CD4-positive, alpha-beta T cell (primary cell): ENCODE measurements around the gene SCAMP5. TPM values are rescaled to one million over a fixed set of nuclear protein-coding genes. Genes with fewer than 3 reads are reported as not detected.

Experiments
- ATAC-seq: fragments of 200-7000 bp; cut with Tn5 transposase; one replicate; pipeline ENCODE4 v1.10.0; 2022; ENCODE audit warnings: mild to moderate bottlenecking; ENCODE audit not compliant: poor library complexity
- CTCF ChIA-PET: fragments of 350-600 bp; sonication (Branson Sonifier 250); formaldehyde crosslinking; loops from one replicate; lab custom pipeline; 2021; ENCODE audit warnings: antibody characterized with exemption, inconsistent platforms; lab: Charles Lee
- POLR2A ChIA-PET: fragments of 350-600 bp; sonication (Branson Sonifier 250); formaldehyde crosslinking; loops from one replicate; lab custom pipeline; 2021; ENCODE audit warnings: antibody characterized with exemption, inconsistent platforms; lab: Charles Lee
- DNase-seq, 14 experiments: peaks; one replicate each; pipeline ENCODE4 v3.0.0-alpha.2; 2013 to 2020; ENCODE audit warnings: mixed read lengths in 2 of 14
- H3K27ac ChIP-seq, 2 donors: one replicate each; pipeline versions ENCODE4 v1.5.1 to v1.7.0; 2013; ENCODE audit warnings: low read length in 2 of 2, low read depth in 1 of 2, mild to moderate bottlenecking in 1 of 2
- H3K27me3 ChIP-seq, 2 experiments: 1 replicate in 1 of 2; 2 replicates in 1 of 2; pipeline versions ENCODE4 v1.6.1 to v1.7.0; 2013; ENCODE audit warnings: low read length in 2 of 2, control low read depth in 1 of 2, mild to moderate bottlenecking in 1 of 2, moderate library complexity in 1 of 2; ENCODE audit not compliant: insufficient read depth in 2 of 2, control insufficient read depth in 1 of 2
- H3K36me3 ChIP-seq: one replicate; pipeline ENCODE4 v1.6.1; 2013; ENCODE audit warnings: low read length, control low read depth; ENCODE audit not compliant: insufficient read depth
- H3K4me1 ChIP-seq: one replicate; pipeline ENCODE4 v1.6.1; 2013; ENCODE audit warnings: low read length, control low read depth; ENCODE audit not compliant: insufficient read depth
- H3K4me3 ChIP-seq: one replicate; pipeline ENCODE4 v1.5.1; 2013; ENCODE audit warnings: mild to moderate bottlenecking, low read length, moderate library complexity
- H3K9me3 ChIP-seq, 2 experiments: 1 replicate in 1 of 2; 2 replicates in 1 of 2; pipeline versions ENCODE4 v1.6.1 to v1.7.0; 2013; ENCODE audit warnings: low read length in 2 of 2, mild to moderate bottlenecking in 2 of 2, control low read depth in 1 of 2, moderate library complexity in 1 of 2; ENCODE audit not compliant: control insufficient read depth in 1 of 2, insufficient read depth in 1 of 2
- H3K27ac Mint-ChIP-seq: one replicate; pipeline ENCODE4 v1.8.0; 2020; ENCODE audit warnings: mixed read lengths
- H3K27me3 Mint-ChIP-seq: one replicate; pipeline ENCODE4 v1.8.0; 2021; ENCODE audit warnings: mixed read lengths
- H3K36me3 Mint-ChIP-seq: one replicate; pipeline ENCODE4 v1.8.0; 2021; ENCODE audit warnings: low read depth, mixed read lengths
- H3K4me1 Mint-ChIP-seq: one replicate; pipeline ENCODE4 v1.8.0; 2021; ENCODE audit warnings: low read depth, mixed read lengths
- H3K4me3 Mint-ChIP-seq: one replicate; pipeline ENCODE4 v1.8.0; 2020; ENCODE audit warnings: mild to moderate bottlenecking, mixed read lengths
- H3K9me3 Mint-ChIP-seq: one replicate; pipeline ENCODE4 v1.8.0; 2020; ENCODE audit warnings: mixed read lengths
- intact Hi-C, 2 experiments: fragments of 100-400 bp; cut with DNase I in 1 of 2; cut with micrococcal nuclease in 1 of 2; formaldehyde crosslinking; loops; one replicate each; pipeline versions ENCODE4 v1.15.1 to v1.9.0; 2023 to 2025; cut with DNase I, micrococcal nuclease
- total RNA-seq, 174 experiments: library from RNA in 2 of 174; stranded (reverse) in 2 of 174; gene quantifications; one replicate each; pipeline ENCODE4 v1.2.3 and lab custom pipeline; 2021 to 2026
- TF ChIP-seq, protein P1 (sequence below): fragments of 200-600 bp; IDR thresholded peaks from one replicate; pipeline ENCODE4 v1.8.0; 2022; ENCODE audit warnings: antibody characterized with exemption, mild to moderate bottlenecking

Gene SCAMP5
- total RNA-seq, 2 experiments from 2014 or later, result 5.7 to 6.4 TPM

DNA sequence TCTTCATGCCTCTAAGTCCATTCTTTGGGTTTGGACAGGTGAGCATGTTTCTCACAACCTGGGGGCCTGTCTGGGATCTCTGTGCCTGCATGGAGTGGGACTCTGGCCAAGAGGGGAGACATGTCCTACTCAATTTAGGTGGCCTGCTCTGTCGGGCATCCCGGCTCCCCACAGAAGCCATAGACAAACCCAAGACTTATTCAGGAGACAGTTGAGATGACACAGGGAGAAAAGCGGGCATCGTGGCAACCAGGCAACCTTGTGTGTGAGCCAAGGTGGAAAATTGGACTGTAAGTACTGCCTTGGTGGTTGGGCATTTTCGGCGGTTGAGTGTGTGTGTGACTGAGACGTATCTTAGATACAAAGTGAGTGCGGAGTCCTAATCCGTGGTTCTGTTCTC is 68.5 kb downstream of the SCAMP5 start:
- Mint-ChIP-seq H3K9me3 (peaks cover 2% of the 10 kb centered on the region), H3K27ac (no peak overlapping the region), H3K36me3 (no peaks in the 10 kb centered on the region), H3K4me1 (peaks cover 19% of the 10 kb centered on the region), H3K27me3 (no peaks in the 10 kb centered on the region), H3K4me3 (no peak overlapping the region)
- no peaks in the 10 kb centered on the region for H3K9me3 ChIP-seq
- no peak overlapping the region for H3K4me3 ChIP-seq
- no peak for ATAC-seq
- DNase-seq, result no peak
- H3K4me1 ChIP-seq, result peaks cover 21% of the 10 kb centered on the region
- TF ChIP-seq, protein P1, sequence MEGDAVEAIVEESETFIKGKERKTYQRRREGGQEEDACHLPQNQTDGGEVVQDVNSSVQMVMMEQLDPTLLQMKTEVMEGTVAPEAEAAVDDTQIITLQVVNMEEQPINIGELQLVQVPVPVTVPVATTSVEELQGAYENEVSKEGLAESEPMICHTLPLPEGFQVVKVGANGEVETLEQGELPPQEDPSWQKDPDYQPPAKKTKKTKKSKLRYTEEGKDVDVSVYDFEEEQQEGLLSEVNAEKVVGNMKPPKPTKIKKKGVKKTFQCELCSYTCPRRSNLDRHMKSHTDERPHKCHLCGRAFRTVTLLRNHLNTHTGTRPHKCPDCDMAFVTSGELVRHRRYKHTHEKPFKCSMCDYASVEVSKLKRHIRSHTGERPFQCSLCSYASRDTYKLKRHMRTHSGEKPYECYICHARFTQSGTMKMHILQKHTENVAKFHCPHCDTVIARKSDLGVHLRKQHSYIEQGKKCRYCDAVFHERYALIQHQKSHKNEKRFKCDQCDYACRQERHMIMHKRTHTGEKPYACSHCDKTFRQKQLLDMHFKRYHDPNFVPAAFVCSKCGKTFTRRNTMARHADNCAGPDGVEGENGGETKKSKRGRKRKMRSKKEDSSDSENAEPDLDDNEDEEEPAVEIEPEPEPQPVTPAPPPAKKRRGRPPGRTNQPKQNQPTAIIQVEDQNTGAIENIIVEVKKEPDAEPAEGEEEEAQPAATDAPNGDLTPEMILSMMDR, result no peak
- intact Hi-C loops, result no loop called here
- H3K27me3 ChIP-seq, result no peaks in the 10 kb centered on the region
- ChIA-PET CTCF (no interaction called here), POLR2A (no interaction called here)
- no peak overlapping the region for H3K27ac ChIP-seq
- no peaks in the 10 kb centered on the region for H3K36me3 ChIP-seq

DNA sequence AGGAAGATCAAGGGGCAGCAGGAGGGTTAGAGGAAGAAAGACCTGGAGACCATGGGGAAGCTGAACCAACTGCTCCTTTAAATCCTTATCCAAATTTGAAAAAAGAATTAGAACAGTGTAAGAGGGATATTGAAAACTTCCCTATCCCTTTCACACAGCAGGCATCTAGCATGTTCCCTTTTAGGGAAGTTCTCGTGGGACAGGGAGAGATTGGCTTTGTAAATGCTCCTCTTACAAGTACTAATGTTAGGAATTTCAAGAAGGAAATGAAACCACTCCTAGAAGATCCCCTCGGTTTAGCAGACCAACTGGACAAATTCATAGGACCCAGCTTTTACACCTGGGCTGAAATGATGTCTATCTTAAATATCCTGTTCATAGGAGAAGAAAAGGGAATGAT is 69.5 kb downstream of the SCAMP5 start:
- no peaks in the 10 kb centered on the region for H3K9me3 ChIP-seq
- ChIA-PET CTCF (interaction anchor here (0.5 kb wide), 1 partner anchor 11 kb away, joined by 3 read pairs; no protein-coding TSS in a partner anchor), POLR2A (no interaction called here)
- no peak overlapping the region for H3K27ac ChIP-seq
- H3K4me1 Mint-ChIP-seq, result peaks cover 19% of the 10 kb centered on the region
- H3K4me3 Mint-ChIP-seq, result no peak overlapping the region
- H3K9me3 Mint-ChIP-seq, result peaks cover 2% of the 10 kb centered on the region
- no peaks in the 10 kb centered on the region for H3K36me3 Mint-ChIP-seq
- no peaks in the 10 kb centered on the region for H3K36me3 ChIP-seq
- intact Hi-C loops, result no loop called here
- H3K4me3 ChIP-seq, result no peak overlapping the region
- TF ChIP-seq, protein P1, result no peak
- H3K4me1 ChIP-seq, result peaks cover 29% of the 10 kb centered on the region
- H3K27ac Mint-ChIP-seq, result no peak overlapping the region
- DNase-seq (no peak), ATAC-seq (no peak)
- no peaks in the 10 kb centered on the region for H3K27me3 ChIP-seq
- H3K27me3 Mint-ChIP-seq, result no peaks in the 10 kb centered on the region

DNA sequence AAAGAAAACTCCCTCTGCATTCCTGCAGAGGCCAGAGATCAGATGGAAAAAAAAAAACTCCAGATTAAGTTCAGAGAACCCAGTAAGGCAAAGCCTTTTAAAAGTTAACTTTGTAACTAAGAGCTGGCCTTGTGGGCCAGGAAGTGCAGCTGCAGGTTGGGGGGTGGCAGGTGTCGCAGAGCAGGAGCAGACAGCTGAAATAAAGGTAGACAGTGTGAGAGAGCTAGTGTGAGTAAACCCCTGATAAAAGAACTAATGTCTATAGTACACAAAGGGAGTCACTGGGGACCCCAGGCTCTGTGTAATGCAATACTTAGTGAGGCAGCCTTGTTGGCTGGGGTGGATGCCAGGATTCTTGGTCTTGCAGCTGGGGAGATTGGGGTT is 70.1 kb downstream of the SCAMP5 start:
- no peaks in the 10 kb centered on the region for H3K27me3 Mint-ChIP-seq
- peaks cover 2% of the 10 kb centered on the region for H3K9me3 Mint-ChIP-seq
- peaks cover 19% of the 10 kb centered on the region for H3K4me1 Mint-ChIP-seq
- Histone ChIP-seq H3K4me3 (no peak overlapping the region), H3K27ac (no peak overlapping the region), H3K9me3 (no peaks in the 10 kb centered on the region), H3K4me1 (peaks cover 29% of the 10 kb centered on the region), H3K27me3 (no peaks in the 10 kb centered on the region), H3K36me3 (no peaks in the 10 kb centered on the region)
- H3K27ac Mint-ChIP-seq, result no peak overlapping the region
- no peak for ATAC-seq
- POLR2A ChIA-PET, result no interaction called here
- no peak for DNase-seq
- CTCF ChIA-PET, result interaction anchor here (0.5 kb wide), 1 partner anchor 12 kb away, joined by 3 read pairs; no protein-coding TSS in a partner anchor
- no peaks in the 10 kb centered on the region for H3K36me3 Mint-ChIP-seq
- intact Hi-C loops, result no loop called here
- TF ChIP-seq, protein P1, result no peak
- no peak overlapping the region for H3K4me3 Mint-ChIP-seq
